Stimulated activated CD8-positive, alpha-beta memory T cell treated with anti-CD3 and anti-CD28 coated beads, Interleukin-12 subunit alpha, Interleukin-12 subunit beta, amount 100 ng/mL, for 24 hours (primary cell): ENCODE measurements around the gene PPP6C.

Source experiments
- DNase-seq: peaks from one replicate; pipeline ENCODE4 v3.0.0-alpha.2; 2020; ENCODE audit errors: extremely low read depth

The PPP6C gene

GRCh38 chr9:125099816-125100215, 89.8 kb downstream of the PPP6C start:
- DNase-seq = no peak
